Fibroblast of the conjunctiva (primary cell): ENCODE data around the gene UGT3A2.
A peak's percentile ranks its signal among the peaks of the same experiment; 100 is the strongest.

Source experiments
- DNase-seq: peaks from one replicate; pipeline ENCODE4 v3.0.0-alpha.2; 2010; ENCODE audit warnings: low read depth

The UGT3A2 gene

GRCh38 chr5:36066540-36067210 lies at the start of gene UGT3A2:
Gene UGT3A2 (minus strand): TSS chr5:36066882. CDS start chr5:36066789, 93 bp downstream.
- no peak for DNase-seq

GRCh38 chr5:36111238-36111637 lies 44.6 kb upstream of the UGT3A2 start:
- DNase-seq = no peak

- DNase-seq = no peak
Observed at GRCh38 chr5:36108758-36109460, 42.2 kb upstream of the UGT3A2 start.

GRCh38 chr5:36105819-36106218 lies 39.1 kb upstream of the UGT3A2 start:
- DNase-seq = peak; percentile 27

- no peak for DNase-seq
Observed at GRCh38 chr5:36099748-36100147, 33.1 kb upstream of the UGT3A2 start.

GRCh38 chr5:36096486-36096885 lies 29.8 kb upstream of the UGT3A2 start:
- no peak for DNase-seq

- no peak for DNase-seq
Observed at GRCh38 chr5:36089989-36090388, 23.3 kb upstream of the UGT3A2 start.

- DNase-seq = peak; percentile 27
Observed at GRCh38 chr5:36079200-36079781, 12.6 kb upstream of the UGT3A2 start.

GRCh38 chr5:36078430-36078829 lies 11.7 kb upstream of the UGT3A2 start:
- DNase-seq = no peak

- DNase-seq = no peak
Observed at GRCh38 chr5:36073595-36074216, 7.0 kb upstream of the UGT3A2 start.

GRCh38 chr5:36070687-36071571 lies 4.2 kb upstream of the UGT3A2 start:
- no peak for DNase-seq

GRCh38 chr5:36068751-36069281 lies 2.1 kb upstream of the UGT3A2 start:
- DNase-seq = no peak

- DNase-seq = no peak
Observed at GRCh38 chr5:36066001-36066539, 612 bp downstream of the UGT3A2 start.

- DNase-seq = no peak
Observed at GRCh38 chr5:36060420-36060887, 6.2 kb downstream of the UGT3A2 start.

GRCh38 chr5:36059571-36060419 lies 6.9 kb downstream of the UGT3A2 start:
- no peak for DNase-seq

GRCh38 chr5:36058776-36059175 lies 7.9 kb downstream of the UGT3A2 start:
- DNase-seq = no peak

GRCh38 chr5:36057386-36057785 lies 9.3 kb downstream of the UGT3A2 start:
- no peak for DNase-seq

GRCh38 chr5:36056422-36056821 lies 10.3 kb downstream of the UGT3A2 start:
- DNase-seq = no peak

- DNase-seq = no peak
Observed at GRCh38 chr5:36055984-36056383, 10.7 kb downstream of the UGT3A2 start.

- DNase-seq = no peak
Observed at GRCh38 chr5:36054647-36055046, 12.0 kb downstream of the UGT3A2 start.
